AG08395 (cell line): ENCODE results near the gene ZNF365.

Experiments used
- DNase-seq: peaks from one replicate; pipeline ENCODE4 v3.0.0; 2012; ENCODE audit warnings: mixed read lengths, low spot score

Gene ZNF365

GRCh38 chr10:62414359-62414758 is 40.2 kb downstream of the ZNF365 start:
- no peak for DNase-seq

- peak; percentile 73 for DNase-seq
These were observed 48.0 kb downstream of the ZNF365 start for GRCh38 chr10:62422068-62422590.

- DNase-seq = no peak
These were observed 49.9 kb downstream of the ZNF365 start for GRCh38 chr10:62424026-62424425.

- DNase-seq = peak; percentile 9
These were observed 51.9 kb downstream of the ZNF365 start for GRCh38 chr10:62426086-62426485.

GRCh38 chr10:62426600-62426999 is 52.4 kb downstream of the ZNF365 start:
- no peak for DNase-seq

- no peak for DNase-seq
These were observed 56.7 kb downstream of the ZNF365 start for GRCh38 chr10:62430881-62431280.

- DNase-seq = peak; percentile 94
These were observed 59.1 kb downstream of the ZNF365 start for GRCh38 chr10:62433181-62433692.

GRCh38 chr10:62433901-62434300 is 59.7 kb downstream of the ZNF365 start:
- DNase-seq = no peak

- DNase-seq = peak; percentile 67
These were observed 63.5 kb downstream of the ZNF365 start for GRCh38 chr10:62437696-62438095.

- DNase-seq = no peak
These were observed 67.8 kb downstream of the ZNF365 start for GRCh38 chr10:62442006-62442405.

GRCh38 chr10:62442894-62443669 is 68.9 kb downstream of the ZNF365 start:
- no peak for DNase-seq

- peak; percentile 12 for DNase-seq
These were observed 69.7 kb downstream of the ZNF365 start for GRCh38 chr10:62443866-62444265.

- no peak for DNase-seq
These were observed 72.5 kb downstream of the ZNF365 start for GRCh38 chr10:62446627-62447026.

- DNase-seq = no peak
These were observed 76.9 kb downstream of the ZNF365 start for GRCh38 chr10:62450912-62451610.

- DNase-seq = no peak
These were observed 77.4 kb downstream of the ZNF365 start for GRCh38 chr10:62451611-62451975.
